ENCODE measurements around the gene TREH.

TREH gene

GRCh38 chr11:118625976-118626375 lies 53.5 kb downstream of the TREH start:
- no peak for DNase-seq (ENCODE audit: low read depth)
- no peak overlapping the region for H3K4me3 ChIP-seq (ENCODE audit: low read length)
- no peak for TF ChIP-seq CTCF (IDR thresholded peaks at IDR 0.05; ENCODE audit: insufficient read depth, low read depth, low read length, missing control alignments)

GRCh38 chr11:118625036-118625690 lies 54.3 kb downstream of the TREH start:
- TF ChIP-seq CTCF (IDR thresholded peaks at IDR 0.05; ENCODE audit: insufficient read depth, low read depth, low read length, missing control alignments) = no peak
- DNase-seq (ENCODE audit: low read depth) = no peak
- no peak overlapping the region for H3K4me3 ChIP-seq (ENCODE audit: low read length)

- DNase-seq (ENCODE audit: low read depth) = peak; percentile 95
- TF ChIP-seq CTCF (IDR thresholded peaks at IDR 0.05; ENCODE audit: insufficient read depth, low read depth, low read length, missing control alignments) = no peak
- H3K4me3 ChIP-seq (ENCODE audit: low read length) = peak overlapping the region; percentile 13
Measured at GRCh38 chr11:118623269-118623655, 56.2 kb downstream of the TREH start.

GRCh38 chr11:118622376-118623268 lies 56.8 kb downstream of the TREH start:
- peak overlapping the region; percentile 72 for H3K4me3 ChIP-seq (ENCODE audit: low read length)
- peak; percentile 95 for DNase-seq (ENCODE audit: low read depth)
- TF ChIP-seq CTCF (IDR thresholded peaks at IDR 0.05; ENCODE audit: insufficient read depth, low read depth, low read length, missing control alignments) = no peak

GRCh38 chr11:118621784-118622375 lies 57.6 kb downstream of the TREH start:
- no peak for DNase-seq (ENCODE audit: low read depth)
- no peak for TF ChIP-seq CTCF (IDR thresholded peaks at IDR 0.05; ENCODE audit: insufficient read depth, low read depth, low read length, missing control alignments)
- peak overlapping the region; percentile 72 for H3K4me3 ChIP-seq (ENCODE audit: low read length)

GRCh38 chr11:118621071-118621783 lies 58.2 kb downstream of the TREH start:
- no peak for TF ChIP-seq CTCF (IDR thresholded peaks at IDR 0.05; ENCODE audit: insufficient read depth, low read depth, low read length, missing control alignments)
- peak; percentile 84 for DNase-seq (ENCODE audit: low read depth)
- H3K4me3 ChIP-seq (ENCODE audit: low read length) = peak overlapping the region; percentile 72
